Measurements from ENCODE around the gene ST3GAL5.

GRCh38 chr2:85838641-85839040 is 50.1 kb downstream of the ST3GAL5 start:
- no peak for TF ChIP-seq CTCF (conservative IDR thresholded peaks at IDR 0.05; ENCODE audit: low read depth in 2 of 2)
- TF ChIP-seq POLR2AphosphoS5 (IDR thresholded peaks at IDR 0.05; ENCODE audit: low read depth), result no peak
- TF ChIP-seq, protein P1, sequence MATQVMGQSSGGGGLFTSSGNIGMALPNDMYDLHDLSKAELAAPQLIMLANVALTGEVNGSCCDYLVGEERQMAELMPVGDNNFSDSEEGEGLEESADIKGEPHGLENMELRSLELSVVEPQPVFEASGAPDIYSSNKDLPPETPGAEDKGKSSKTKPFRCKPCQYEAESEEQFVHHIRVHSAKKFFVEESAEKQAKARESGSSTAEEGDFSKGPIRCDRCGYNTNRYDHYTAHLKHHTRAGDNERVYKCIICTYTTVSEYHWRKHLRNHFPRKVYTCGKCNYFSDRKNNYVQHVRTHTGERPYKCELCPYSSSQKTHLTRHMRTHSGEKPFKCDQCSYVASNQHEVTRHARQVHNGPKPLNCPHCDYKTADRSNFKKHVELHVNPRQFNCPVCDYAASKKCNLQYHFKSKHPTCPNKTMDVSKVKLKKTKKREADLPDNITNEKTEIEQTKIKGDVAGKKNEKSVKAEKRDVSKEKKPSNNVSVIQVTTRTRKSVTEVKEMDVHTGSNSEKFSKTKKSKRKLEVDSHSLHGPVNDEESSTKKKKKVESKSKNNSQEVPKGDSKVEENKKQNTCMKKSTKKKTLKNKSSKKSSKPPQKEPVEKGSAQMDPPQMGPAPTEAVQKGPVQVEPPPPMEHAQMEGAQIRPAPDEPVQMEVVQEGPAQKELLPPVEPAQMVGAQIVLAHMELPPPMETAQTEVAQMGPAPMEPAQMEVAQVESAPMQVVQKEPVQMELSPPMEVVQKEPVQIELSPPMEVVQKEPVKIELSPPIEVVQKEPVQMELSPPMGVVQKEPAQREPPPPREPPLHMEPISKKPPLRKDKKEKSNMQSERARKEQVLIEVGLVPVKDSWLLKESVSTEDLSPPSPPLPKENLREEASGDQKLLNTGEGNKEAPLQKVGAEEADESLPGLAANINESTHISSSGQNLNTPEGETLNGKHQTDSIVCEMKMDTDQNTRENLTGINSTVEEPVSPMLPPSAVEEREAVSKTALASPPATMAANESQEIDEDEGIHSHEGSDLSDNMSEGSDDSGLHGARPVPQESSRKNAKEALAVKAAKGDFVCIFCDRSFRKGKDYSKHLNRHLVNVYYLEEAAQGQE (IDR thresholded peaks at IDR 0.05; ENCODE audit: unreplicated experiment), result no peak
- no peak for TF ChIP-seq EZH2 (IDR thresholded peaks at IDR 0.05; ENCODE audit: low read depth, unreplicated experiment)

All from GM23338 (cell line).